ENCODE measurements around the gene SLC9A5.

The SLC9A5 gene

GRCh38 chr16:67234180-67234597 is 14.6 kb upstream of the SLC9A5 start:
- Histone ChIP-seq H3K4me1 (ENCODE audit: control insufficient read depth, insufficient read depth, low read length) (peaks cover 11% of the 10 kb centered on the region; the same call in 1 of the 2 replicates), H3K9me3 (ENCODE audit: control insufficient read depth, insufficient read depth, low read depth, low read length) (no peaks in the 10 kb centered on the region), H3K36me3 (ENCODE audit: control insufficient read depth, insufficient read depth, low read length) (peaks cover 73% of the 10 kb centered on the region), H3K4me3 (ENCODE audit: low read depth, low read length) (no peak overlapping the region), H3K27me3 (ENCODE audit: control insufficient read depth, insufficient read depth, low read length) (no peaks in the 10 kb centered on the region), H3K27ac (ENCODE audit: low read depth, low read length) (no peak overlapping the region), H3K9ac (ENCODE audit: low read length) (no peak overlapping the region)

DNA sequence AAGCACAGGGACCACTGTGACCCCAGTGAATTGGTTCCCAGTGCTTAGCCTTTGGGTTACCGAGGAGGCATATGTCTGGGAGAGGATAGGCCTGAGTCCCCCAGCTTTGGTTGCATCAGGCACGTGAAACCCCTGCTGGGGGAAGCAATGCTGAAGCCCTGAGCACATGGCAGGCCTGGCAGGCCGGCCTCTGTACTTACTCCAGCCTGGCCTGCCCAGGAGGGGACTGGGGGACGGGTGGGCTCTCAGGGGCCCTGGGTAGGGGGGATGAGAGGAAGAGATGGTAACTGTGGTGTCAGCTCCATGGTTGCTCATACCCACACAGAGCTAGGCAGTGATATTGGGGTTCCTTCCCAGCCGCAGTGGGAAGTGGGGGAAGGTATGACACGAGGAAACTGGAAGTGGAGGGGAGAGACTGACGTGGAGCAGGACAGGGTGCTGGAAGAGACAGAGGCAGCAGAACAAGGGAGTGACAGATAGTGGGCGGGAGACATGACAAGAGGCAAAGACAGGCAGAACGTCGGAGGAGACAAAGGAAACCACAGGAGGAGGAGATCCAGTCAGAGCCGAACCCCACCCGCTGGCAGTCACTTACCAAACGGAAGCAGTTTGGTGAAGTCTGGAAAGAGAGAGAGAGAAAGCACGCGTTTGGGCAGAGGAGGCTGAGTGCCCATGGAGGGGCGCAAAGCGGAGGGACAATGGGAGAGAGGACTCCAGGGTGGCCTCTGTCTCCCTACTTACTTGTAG is 12.8 kb upstream of the SLC9A5 start:
- Histone ChIP-seq H3K27ac (ENCODE audit: low read depth, low read length) (no peak overlapping the region), H3K27me3 (ENCODE audit: control insufficient read depth, insufficient read depth, low read length) (no peaks in the 10 kb centered on the region), H3K4me3 (ENCODE audit: low read depth, low read length) (peak overlapping the region; percentile 42; the same call in 1 of the 2 replicates), H3K4me1 (ENCODE audit: control insufficient read depth, insufficient read depth, low read length) (peaks cover 16% of the 10 kb centered on the region), H3K9ac (ENCODE audit: low read length) (no peak overlapping the region), H3K36me3 (ENCODE audit: control insufficient read depth, insufficient read depth, low read length) (peaks cover 62% of the 10 kb centered on the region), H3K9me3 (ENCODE audit: control insufficient read depth, insufficient read depth, low read depth, low read length) (no peaks in the 10 kb centered on the region)

DNA sequence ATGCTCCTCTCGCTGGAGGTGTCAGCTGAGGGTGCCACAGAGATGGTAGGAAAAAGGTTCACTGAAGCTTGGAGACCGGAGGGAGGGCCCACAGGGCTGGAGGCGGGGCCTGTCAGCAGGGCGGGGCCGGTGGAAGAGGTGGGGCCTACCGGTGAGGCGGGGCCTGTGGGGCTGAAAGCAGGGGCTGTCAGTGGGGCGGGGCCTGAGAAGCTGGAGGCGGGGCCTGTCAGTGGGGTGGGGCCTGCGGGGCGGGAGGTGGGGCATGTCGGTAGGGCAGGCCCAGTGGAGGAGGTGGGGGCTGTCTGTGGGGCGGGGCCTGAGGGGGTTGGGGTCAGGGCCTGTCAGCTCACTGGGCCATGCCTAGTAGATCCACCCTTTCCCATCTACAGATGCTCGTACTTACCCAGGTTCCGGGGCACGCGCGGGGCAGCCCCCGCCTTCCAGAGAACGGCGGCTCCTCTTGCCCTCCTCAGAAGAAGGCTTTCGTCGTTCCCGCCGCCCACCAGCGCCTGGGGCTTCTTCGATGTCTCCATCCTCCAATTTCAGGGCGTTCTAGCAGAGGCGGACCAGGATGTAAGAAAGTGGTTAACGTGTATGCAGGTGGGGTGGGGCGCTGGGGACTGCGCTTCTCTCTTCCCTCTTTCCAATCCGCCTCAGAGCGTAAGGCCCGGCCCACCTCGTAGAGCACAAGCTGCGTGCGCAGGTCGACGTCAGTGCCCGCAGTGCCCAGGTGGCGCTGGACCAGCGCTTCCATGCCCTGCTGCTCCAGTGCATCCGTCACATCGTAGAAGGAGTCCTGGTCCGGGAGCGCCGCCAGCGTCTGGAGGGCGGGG is 12.0 kb upstream of the SLC9A5 start:
- Histone ChIP-seq H3K27ac (ENCODE audit: low read depth, low read length) (no peak overlapping the region), H3K4me1 (ENCODE audit: control insufficient read depth, insufficient read depth, low read length) (peaks cover 24% of the 10 kb centered on the region), H3K9me3 (ENCODE audit: control insufficient read depth, insufficient read depth, low read depth, low read length) (no peaks in the 10 kb centered on the region), H3K4me3 (ENCODE audit: low read depth, low read length) (peak overlapping the region; percentile 42; the same call in 1 of the 2 replicates), H3K9ac (ENCODE audit: low read length) (peak overlapping the region; percentile 55), H3K27me3 (ENCODE audit: control insufficient read depth, insufficient read depth, low read length) (no peaks in the 10 kb centered on the region), H3K36me3 (ENCODE audit: control insufficient read depth, insufficient read depth, low read length) (peaks cover 54% of the 10 kb centered on the region)

- Histone ChIP-seq H3K27ac (ENCODE audit: low read depth, low read length) (no peak overlapping the region), H3K4me1 (ENCODE audit: control insufficient read depth, insufficient read depth, low read length) (peaks cover 31% of the 10 kb centered on the region), H3K27me3 (ENCODE audit: control insufficient read depth, insufficient read depth, low read length) (no peaks in the 10 kb centered on the region), H3K4me3 (ENCODE audit: low read depth, low read length) (peak overlapping the region; percentile 36; the same call in 1 of the 2 replicates), H3K9me3 (ENCODE audit: control insufficient read depth, insufficient read depth, low read depth, low read length) (no peaks in the 10 kb centered on the region), H3K36me3 (ENCODE audit: control insufficient read depth, insufficient read depth, low read length) (peaks cover 52% of the 10 kb centered on the region), H3K9ac (ENCODE audit: low read length) (no peak overlapping the region)
Observed at GRCh38 chr16:67237396-67238277, 11.1 kb upstream of the SLC9A5 start.

DNA sequence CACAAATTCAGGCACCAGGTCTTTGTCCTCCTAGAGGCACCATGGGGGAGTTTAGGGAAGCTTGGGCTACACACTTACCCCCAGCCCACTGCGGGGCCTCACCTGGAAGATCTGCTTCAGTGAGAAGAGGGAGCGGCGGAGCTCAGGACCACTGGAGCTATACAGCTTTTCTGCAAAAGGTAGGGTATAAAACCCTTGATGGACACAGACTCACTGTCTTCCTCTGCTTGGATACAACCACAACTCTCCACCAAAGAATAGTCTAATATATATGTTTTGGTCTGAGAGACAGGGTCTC is 10.6 kb upstream of the SLC9A5 start:
- H3K27me3 ChIP-seq (ENCODE audit: control insufficient read depth, insufficient read depth, low read length) = no peaks in the 10 kb centered on the region
- no peak overlapping the region for H3K9ac ChIP-seq (ENCODE audit: low read length)
- no peak overlapping the region for H3K27ac ChIP-seq (ENCODE audit: low read depth, low read length)
- H3K4me1 ChIP-seq (ENCODE audit: control insufficient read depth, insufficient read depth, low read length) = peaks cover 31% of the 10 kb centered on the region
- no peak overlapping the region for H3K4me3 ChIP-seq (ENCODE audit: low read depth, low read length)
- peaks cover 51% of the 10 kb centered on the region for H3K36me3 ChIP-seq (ENCODE audit: control insufficient read depth, insufficient read depth, low read length)
- no peaks in the 10 kb centered on the region for H3K9me3 ChIP-seq (ENCODE audit: control insufficient read depth, insufficient read depth, low read depth, low read length)

GRCh38 chr16:67238806-67239470 is 9.8 kb upstream of the SLC9A5 start:
- H3K27ac ChIP-seq (ENCODE audit: low read depth, low read length) = no peak overlapping the region
- peaks cover 33% of the 10 kb centered on the region for H3K4me1 ChIP-seq (ENCODE audit: control insufficient read depth, insufficient read depth, low read length)
- H3K4me3 ChIP-seq (ENCODE audit: low read depth, low read length) = no peak overlapping the region
- H3K9ac ChIP-seq (ENCODE audit: low read length) = no peak overlapping the region
- peaks cover 45% of the 10 kb centered on the region for H3K36me3 ChIP-seq (ENCODE audit: control insufficient read depth, insufficient read depth, low read length)
- H3K27me3 ChIP-seq (ENCODE audit: control insufficient read depth, insufficient read depth, low read length) = no peaks in the 10 kb centered on the region
- no peaks in the 10 kb centered on the region for H3K9me3 ChIP-seq (ENCODE audit: control insufficient read depth, insufficient read depth, low read depth, low read length)

DNA sequence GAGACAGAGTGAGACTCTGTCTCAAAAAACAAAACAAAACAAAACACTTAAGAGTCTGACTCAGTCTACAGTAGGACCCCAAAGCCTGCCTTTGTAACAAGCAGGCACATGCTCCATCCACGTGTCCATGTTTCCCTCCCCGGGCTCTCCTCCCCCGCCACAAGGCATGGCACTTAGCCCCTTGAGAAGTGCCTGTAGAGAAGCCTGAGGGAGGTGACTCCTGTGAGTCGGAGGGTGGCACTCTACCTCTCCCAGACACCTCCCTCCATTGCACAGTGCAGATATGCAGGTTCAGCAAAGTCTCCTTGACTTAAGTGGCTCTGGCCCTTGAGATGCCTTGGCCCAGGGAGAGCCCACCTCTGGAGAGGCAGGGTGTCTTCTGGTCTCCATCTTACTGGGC is 8.3 kb upstream of the SLC9A5 start:
- no peak overlapping the region; the same call in 1 of the 2 replicates for H3K4me3 ChIP-seq (ENCODE audit: low read depth, low read length)
- H3K9ac ChIP-seq (ENCODE audit: low read length) = peak overlapping the region; percentile 45
- H3K27me3 ChIP-seq (ENCODE audit: control insufficient read depth, insufficient read depth, low read length) = no peaks in the 10 kb centered on the region
- peak overlapping the region; percentile 64; the same call in 1 of the 2 replicates for H3K27ac ChIP-seq (ENCODE audit: low read depth, low read length)
- H3K9me3 ChIP-seq (ENCODE audit: control insufficient read depth, insufficient read depth, low read depth, low read length) = no peaks in the 10 kb centered on the region
- peaks cover 48% of the 10 kb centered on the region for H3K4me1 ChIP-seq (ENCODE audit: control insufficient read depth, insufficient read depth, low read length)
- H3K36me3 ChIP-seq (ENCODE audit: control insufficient read depth, insufficient read depth, low read length) = peaks cover 34% of the 10 kb centered on the region

DNA sequence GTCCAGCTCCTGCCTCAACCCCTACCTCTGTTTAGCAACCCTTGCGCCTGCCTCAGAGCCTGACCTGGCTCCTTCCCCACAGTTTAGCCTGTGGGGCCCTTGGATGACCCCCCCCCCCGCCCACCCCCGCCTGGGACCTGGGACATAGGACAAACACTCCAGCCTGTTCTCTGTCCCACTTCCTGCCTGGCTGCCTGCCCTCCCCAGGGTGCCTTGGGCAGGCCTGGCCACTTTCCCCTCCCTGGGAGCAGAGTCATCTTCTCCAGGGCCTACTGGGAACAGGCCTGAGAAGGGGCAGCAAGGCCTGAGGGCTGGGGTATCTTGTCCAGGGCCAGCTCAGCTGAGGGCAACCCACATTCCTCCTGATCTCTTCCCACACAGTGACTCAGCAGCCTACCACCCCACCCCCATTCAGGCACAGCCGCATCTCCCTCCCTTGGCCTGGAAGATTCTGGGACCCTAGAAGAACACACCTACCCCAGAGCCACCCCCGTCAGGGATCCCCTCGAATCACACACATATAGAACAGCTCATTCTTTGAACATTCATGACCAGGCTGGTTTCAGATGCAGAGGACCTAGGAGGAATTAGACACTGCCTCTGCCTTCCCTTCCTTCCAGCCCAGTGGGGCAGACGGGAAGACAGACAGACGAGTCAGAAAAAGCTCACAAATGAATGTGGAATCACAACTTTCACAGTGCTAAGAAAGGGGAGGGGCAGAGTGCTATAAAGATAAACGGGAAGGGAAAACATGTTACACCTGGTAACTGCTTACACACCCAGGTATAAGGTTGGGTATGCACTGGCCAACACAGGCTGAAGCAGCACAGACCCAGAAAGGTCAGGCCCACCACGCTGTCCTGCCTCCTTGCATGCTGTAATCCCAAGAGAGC is 7.5 kb upstream of the SLC9A5 start:
- H3K4me3 ChIP-seq (ENCODE audit: low read depth, low read length) = peak overlapping the region; percentile 16; the same call in 1 of the 2 replicates
- peak overlapping the region; percentile 90; the same call in 1 of the 2 replicates for H3K27ac ChIP-seq (ENCODE audit: low read depth, low read length)
- H3K36me3 ChIP-seq (ENCODE audit: control insufficient read depth, insufficient read depth, low read length) = peaks cover 28% of the 10 kb centered on the region
- no peaks in the 10 kb centered on the region for H3K27me3 ChIP-seq (ENCODE audit: control insufficient read depth, insufficient read depth, low read length)
- H3K9ac ChIP-seq (ENCODE audit: low read length) = peak overlapping the region; percentile 74
- H3K4me1 ChIP-seq (ENCODE audit: control insufficient read depth, insufficient read depth, low read length) = peaks cover 49% of the 10 kb centered on the region
- H3K9me3 ChIP-seq (ENCODE audit: control insufficient read depth, insufficient read depth, low read depth, low read length) = no peaks in the 10 kb centered on the region

- peaks cover 43% of the 10 kb centered on the region for H3K4me1 ChIP-seq (ENCODE audit: control insufficient read depth, insufficient read depth, low read length)
- H3K27ac ChIP-seq (ENCODE audit: low read depth, low read length) = no peak overlapping the region
- peaks cover 26% of the 10 kb centered on the region for H3K36me3 ChIP-seq (ENCODE audit: control insufficient read depth, insufficient read depth, low read length)
- no peak overlapping the region for H3K4me3 ChIP-seq (ENCODE audit: low read depth, low read length)
- H3K9me3 ChIP-seq (ENCODE audit: control insufficient read depth, insufficient read depth, low read depth, low read length) = no peaks in the 10 kb centered on the region
- no peaks in the 10 kb centered on the region for H3K27me3 ChIP-seq (ENCODE audit: control insufficient read depth, insufficient read depth, low read length)
- no peak overlapping the region for H3K9ac ChIP-seq (ENCODE audit: low read length)
Observed at GRCh38 chr16:67242138-67242730, 6.5 kb upstream of the SLC9A5 start.
